K562 (cell line): Measurements from ENCODE around the gene NCL. TPM values are rescaled to one million over a fixed set of nuclear protein-coding genes. Genes with fewer than 3 reads are reported as not detected.

Experiments
- ATAC-seq: fragments of 200-7000 bp; cut with Tn5 transposase; 3 replicates; pipeline ENCODE4 v1.9.1; 2020; ENCODE audit warnings: moderate library complexity
- BruUV-seq: library from RNA; stranded (reverse); fragments of 400-500 nt; replicated peaks from 2 replicates; lab custom pipeline; 2021; lab: Mats Ljungman, UMichigan
- CTCF ChIA-PET: fragments of 300-600 bp; formaldehyde crosslinking; extraction: SDS; loops from one replicate; lab custom pipeline; 2021; ENCODE audit warnings: low intra/inter-chr PET ratio; lab: Yijun Ruan, JAX
- POLR2A ChIA-PET: fragments of 300-600, 350-650 bp; sonication (Branson Sonifier 250); formaldehyde crosslinking; extraction: SDS; loops from one replicate; lab custom pipeline; 2021; ENCODE audit warnings: antibody characterized with exemption, inconsistent platforms; lab: Yijun Ruan, JAX
- DNase-seq, 4 experiments: peaks; one replicate each; pipeline versions ENCODE4 v3.0.0 to v3.0.0-alpha.2; 2011 to 2018; ENCODE audit warnings: low spot score in 3 of 4, mixed read lengths in 3 of 4; ENCODE audit errors: extremely low read depth in 1 of 4
- FAIRE-seq: peaks from 2 replicates; lab custom pipeline; 2011; peaks lifted over from hg19 to GRCh38; lab: Jason Lieb, UNC
- H2AFZ ChIP-seq: 2 replicates; pipeline ENCODE4 v1.6.0; 2011; ENCODE audit warnings: low read depth, low read length, control low read depth, inconsistent platforms
- H3K27ac ChIP-seq: fragments of 200-600 bp; 3 replicates; pipeline ENCODE4 v1.8.0; 2011; ENCODE audit warnings: low read depth, mild to moderate bottlenecking, control low read depth, inconsistent platforms, low read length, moderate library complexity, mixed read lengths; ENCODE audit errors: extremely low read depth
- H3K27me3 ChIP-seq, 2 experiments: fragments of 300-600 bp in 1 of 2; 2 replicates in 1 of 2; 3 replicates in 1 of 2; pipeline versions ENCODE4 v1.6.0 to v1.8.0; 2011; ENCODE audit warnings: inconsistent platforms in 2 of 2, low read length in 2 of 2, mild to moderate bottlenecking in 1 of 2, mixed read lengths in 1 of 2, moderate library complexity in 1 of 2; ENCODE audit not compliant: control insufficient read depth in 2 of 2, insufficient read depth in 2 of 2
- H3K36me3 ChIP-seq: fragments of 300-600 bp; 3 replicates; pipeline ENCODE4 v1.8.0; 2011; ENCODE audit warnings: mild to moderate bottlenecking, low read length, inconsistent platforms; ENCODE audit not compliant: control insufficient read depth, insufficient read depth
- H3K4me1 ChIP-seq, 2 experiments: fragments of 200-600 bp in 1 of 2; replicated peaks in 1 of 2; 2 replicates in 1 of 2; 3 replicates in 1 of 2; pipeline versions ENCODE4 v1.5.1 to v1.8.0; 2011; ENCODE audit warnings: inconsistent platforms in 2 of 2, low read length in 2 of 2, mild to moderate bottlenecking in 1 of 2, mixed read lengths in 1 of 2, moderate library complexity in 1 of 2; ENCODE audit not compliant: control insufficient read depth in 2 of 2, insufficient read depth in 2 of 2
- H3K4me2 ChIP-seq: 2 replicates; pipeline ENCODE4 v1.6.1; 2011; ENCODE audit warnings: low read length, control low read depth, inconsistent platforms, mixed read lengths; ENCODE audit not compliant: insufficient read depth
- H3K4me3 ChIP-seq: fragments of 200-600 bp; sonication (generic), shearing (Covaris generic); 2 replicates; pipeline ENCODE4 v1.5.1; 2016; ENCODE audit warnings: control low read depth, inconsistent platforms
- H3K79me2 ChIP-seq: fragments of 200-600 bp; 3 replicates; pipeline ENCODE4 v1.8.0; 2011; ENCODE audit warnings: low read length, inconsistent platforms; ENCODE audit not compliant: control insufficient read depth, insufficient read depth
- H3K9ac ChIP-seq, 2 experiments: 2 replicates each; pipeline versions ENCODE4 v1.6.0 to v1.6.1; 2011; ENCODE audit warnings: low read depth in 2 of 2, low read length in 2 of 2, control low read depth in 1 of 2, inconsistent platforms in 1 of 2, mild to moderate bottlenecking in 1 of 2, mixed read lengths in 1 of 2; ENCODE audit not compliant: insufficient read depth in 1 of 2
- H3K9me1 ChIP-seq: one replicate; pipeline ENCODE4 v1.6.0; 2011; ENCODE audit warnings: inconsistent platforms, mild to moderate bottlenecking, low read length, moderate library complexity; ENCODE audit not compliant: control insufficient read depth, insufficient read depth
- H3K9me3 ChIP-seq: replicated peaks from 2 replicates; pipeline ENCODE4 v1.5.1; 2011; ENCODE audit warnings: low read depth, low read length, inconsistent platforms; ENCODE audit not compliant: control insufficient read depth, insufficient read depth
- H4K20me1 ChIP-seq: replicated peaks from 2 replicates; pipeline ENCODE4 v1.6.1; 2011; ENCODE audit warnings: low read length, inconsistent platforms, mixed read lengths; ENCODE audit not compliant: control insufficient read depth, insufficient read depth
- CHD4 ChIP-seq: fragments of 200-600 bp; sonication (generic); IDR thresholded peaks from 3 replicates; pipeline ENCODE4 v1.6.1; 2012; ENCODE audit warnings: low read depth, mild to moderate bottlenecking, mixed read lengths, low read length, inconsistent platforms; ENCODE audit not compliant: insufficient read depth, insufficient replicate concordance, poor library complexity, severe bottlenecking
- XRCC4 ChIP-seq: IDR thresholded peaks from one replicate; pipeline ENCODE4 v1.6.1; 2011; ENCODE audit not compliant: insufficient read depth, insufficient read length; ENCODE audit errors: extremely low read depth
- ZNF76 ChIP-seq: fragments of 250-450 bp; sonication (Bioruptor Pico); IDR thresholded peaks from 2 replicates; pipeline ENCODE4 v1.4.0; 2020; ENCODE audit warnings: mild to moderate bottlenecking, moderate library complexity, borderline replicate concordance
- WGBS: fragments of 100-300 bp; shearing (Covaris generic); methylation state at CpG from one replicate; pipeline ENCODE4 v1.1.6; 2016; ENCODE audit warnings: low coverage, mixed read lengths; ENCODE audit not compliant: insufficient coverage; ENCODE audit errors: missing lambda C conversion rate; 5-methylcytosine and 5-hydroxymethylcytosine counted together
- in situ Hi-C: fragments of 300-500 bp; cut with MboI; formaldehyde crosslinking; loops from 4 replicates; pipeline ENCODE4 v1.15.0; 2018; ENCODE audit warnings: inconsistent platforms, mixed read lengths
- intact Hi-C: fragments of 100-400 bp; cut with micrococcal nuclease; formaldehyde crosslinking; loops from 2 replicates; pipeline ENCODE4 v1.14.2; 2022
- polyA plus RNA-seq, 8 experiments: library from polyadenylated mRNA; depleted of rRNA in 4 of 8; stranded (reverse) in 5 of 8; unstranded in 3 of 8; fragments of >200 nt; fragmentation: Nextera tagmentation in 2 of 8; fragmentation: Illumina TruSeq in 1 of 8; extraction: Ambion mirVana in 2 of 8; extraction: Trizol in 1 of 8; gene quantifications; 2 replicates each; pipeline versions ENCODE4 v1.2.1 to v1.2.3, GENCODE V29; 2011 to 2014; ENCODE audit warnings: inconsistent platforms in 1 of 8, missing spikeins in 1 of 8
- total RNA-seq, 7 experiments: library from RNA; depleted of rRNA in 6 of 7; stranded (reverse); fragments of >200 nt in 6 of 7; fragmentation: Illumina TruSeq in 2 of 7; extraction: Trizol in 2 of 7; gene quantifications; 2 replicates each; pipeline versions ENCODE4 v1.2.1 to v1.2.3, GENCODE V29; 2011 to 2021; ENCODE audit warnings: low replicate concordance in 1 of 7
- TF ChIP-seq, protein P1 (sequence below): fragments of 200-800 bp; sonication (Bioruptor generic); IDR thresholded peaks from 2 replicates; pipeline ENCODE4 v1.6.1; 2016; ENCODE audit warnings: missing genetic modification characterization, missing compliant biosample characterization

The NCL gene
- total and polyA plus RNA-seq, 9 of the 15 experiments (the other 6 are each of a cell fraction or from before 2014, with no cell fraction given): 80.9 to 732 (median 361) TPM

DNA sequence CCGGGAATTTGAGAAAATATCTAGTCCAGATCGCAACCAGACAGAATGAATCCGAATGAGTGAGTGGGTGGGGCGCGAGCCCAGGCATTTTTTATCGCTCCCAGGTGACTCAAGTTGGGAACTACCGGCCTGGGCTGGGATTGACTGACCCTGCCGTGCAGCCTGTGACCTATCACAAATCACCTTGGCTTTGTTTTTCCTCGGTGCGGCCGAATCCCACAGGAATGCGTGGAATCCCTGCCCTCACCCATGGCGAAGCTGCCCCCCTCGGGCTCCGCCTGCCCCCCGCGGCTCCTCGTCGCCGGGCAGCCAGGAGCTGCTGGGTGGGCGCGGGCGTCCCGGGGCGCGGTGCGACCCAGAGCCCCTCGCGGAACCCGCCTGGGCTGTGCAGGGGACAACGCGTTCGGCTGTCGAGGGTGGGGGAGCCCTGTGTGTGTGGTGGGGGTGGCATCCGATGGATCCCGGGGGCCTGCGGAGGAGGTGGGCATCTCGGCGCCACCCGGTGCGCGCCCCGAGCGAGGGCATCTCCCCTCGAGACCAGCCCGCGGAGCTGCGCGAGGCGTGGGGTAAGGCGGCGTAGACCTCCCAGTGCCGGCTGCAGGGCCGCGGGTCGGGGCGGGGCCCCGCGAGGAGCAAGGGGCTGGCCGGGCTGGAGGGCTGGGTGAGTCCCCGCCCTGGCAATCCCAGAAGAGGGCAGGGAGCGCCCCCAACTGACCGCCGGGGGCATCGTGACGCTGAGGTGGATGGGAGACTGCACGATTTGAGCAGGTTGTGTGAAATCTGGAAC, 52.3 kb downstream of the NCL start (continued):
- TF ChIP-seq, protein P1, sequence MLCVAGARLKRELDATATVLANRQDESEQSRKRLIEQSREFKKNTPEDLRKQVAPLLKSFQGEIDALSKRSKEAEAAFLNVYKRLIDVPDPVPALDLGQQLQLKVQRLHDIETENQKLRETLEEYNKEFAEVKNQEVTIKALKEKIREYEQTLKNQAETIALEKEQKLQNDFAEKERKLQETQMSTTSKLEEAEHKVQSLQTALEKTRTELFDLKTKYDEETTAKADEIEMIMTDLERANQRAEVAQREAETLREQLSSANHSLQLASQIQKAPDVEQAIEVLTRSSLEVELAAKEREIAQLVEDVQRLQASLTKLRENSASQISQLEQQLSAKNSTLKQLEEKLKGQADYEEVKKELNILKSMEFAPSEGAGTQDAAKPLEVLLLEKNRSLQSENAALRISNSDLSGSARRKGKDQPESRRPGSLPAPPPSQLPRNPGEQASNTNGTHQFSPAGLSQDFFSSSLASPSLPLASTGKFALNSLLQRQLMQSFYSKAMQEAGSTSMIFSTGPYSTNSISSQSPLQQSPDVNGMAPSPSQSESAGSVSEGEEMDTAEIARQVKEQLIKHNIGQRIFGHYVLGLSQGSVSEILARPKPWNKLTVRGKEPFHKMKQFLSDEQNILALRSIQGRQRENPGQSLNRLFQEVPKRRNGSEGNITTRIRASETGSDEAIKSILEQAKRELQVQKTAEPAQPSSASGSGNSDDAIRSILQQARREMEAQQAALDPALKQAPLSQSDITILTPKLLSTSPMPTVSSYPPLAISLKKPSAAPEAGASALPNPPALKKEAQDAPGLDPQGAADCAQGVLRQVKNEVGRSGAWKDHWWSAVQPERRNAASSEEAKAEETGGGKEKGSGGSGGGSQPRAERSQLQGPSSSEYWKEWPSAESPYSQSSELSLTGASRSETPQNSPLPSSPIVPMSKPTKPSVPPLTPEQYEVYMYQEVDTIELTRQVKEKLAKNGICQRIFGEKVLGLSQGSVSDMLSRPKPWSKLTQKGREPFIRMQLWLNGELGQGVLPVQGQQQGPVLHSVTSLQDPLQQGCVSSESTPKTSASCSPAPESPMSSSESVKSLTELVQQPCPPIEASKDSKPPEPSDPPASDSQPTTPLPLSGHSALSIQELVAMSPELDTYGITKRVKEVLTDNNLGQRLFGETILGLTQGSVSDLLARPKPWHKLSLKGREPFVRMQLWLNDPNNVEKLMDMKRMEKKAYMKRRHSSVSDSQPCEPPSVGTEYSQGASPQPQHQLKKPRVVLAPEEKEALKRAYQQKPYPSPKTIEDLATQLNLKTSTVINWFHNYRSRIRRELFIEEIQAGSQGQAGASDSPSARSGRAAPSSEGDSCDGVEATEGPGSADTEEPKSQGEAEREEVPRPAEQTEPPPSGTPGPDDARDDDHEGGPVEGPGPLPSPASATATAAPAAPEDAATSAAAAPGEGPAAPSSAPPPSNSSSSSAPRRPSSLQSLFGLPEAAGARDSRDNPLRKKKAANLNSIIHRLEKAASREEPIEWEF (CRISPR knock-in tag): no peak
- TF ChIP-seq CHD4: no peak

DNA sequence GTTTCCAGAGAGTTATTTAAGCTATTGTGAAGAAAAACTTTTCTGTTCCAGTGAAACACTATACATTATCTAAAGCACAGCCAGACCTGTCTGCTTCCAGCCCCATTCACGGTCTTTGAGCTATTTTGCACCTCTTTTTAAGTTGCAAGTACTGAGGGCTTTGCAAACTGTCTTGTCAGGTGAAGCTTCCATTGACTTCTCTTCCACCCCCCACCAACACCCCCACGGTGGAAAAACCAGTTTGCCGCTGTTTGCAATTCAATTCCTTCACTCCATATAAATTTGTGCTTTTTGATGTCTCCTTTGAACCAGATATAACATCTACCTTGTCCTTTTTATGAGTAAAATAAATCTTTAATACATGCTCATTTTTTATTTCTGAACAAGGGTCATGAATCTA, 53.0 kb downstream of the NCL start:
- Histone ChIP-seq H3K4me1 (no peaks in the 10 kb centered on the region; a peak in 2 of 5 replicates), H3K27me3 (0 out of 5 replicates have a peak, but pooled peaks cover 0 to 6% of the 10 kb centered on the region in 2 experiments), H3K4me2 (no peak overlapping the region), H3K27ac (no peak overlapping the region), H3K36me3 (no peaks in the 10 kb centered on the region), H4K20me1 (no peaks in the 10 kb centered on the region), H3K9ac (no peak overlapping the region), H3K4me3 (no peak overlapping the region), H3K9me1 (no peaks in the 10 kb centered on the region), H2AFZ (no peak overlapping the region), H3K9me3 (peaks cover 2% of the 10 kb centered on the region; the same call in 1 of the 2 replicates), H3K79me2 (no peaks in the 10 kb centered on the region)
- no TSS peak for BruUV-seq
- intact Hi-C loops: no loop called here
- no peak for TF ChIP-seq ZNF76 (CRISPR knock-in tag)
- TF ChIP-seq XRCC4: no peak
- ATAC-seq (no peak), DNase-seq (no peak), FAIRE-seq (no peak)
- in situ Hi-C loops: no loop called here
- CTCF ChIA-PET: no interaction called here
- 8% methylated on average over 2 of the region's 3 CpGs for WGBS
- POLR2A ChIA-PET: interaction anchor here (1.0 kb wide), 1 partner anchor 731 kb away, joined by 3 read pairs; no protein-coding TSS in a partner anchor
